SIG-M5 (cell line): ENCODE results near the gene NOX3.
A peak's percentile ranks its signal among the peaks of the same experiment; 100 is the strongest.

Experiments used
- DNase-seq: peaks from one replicate; lab custom pipeline; 2025; lab: John Stamatoyannopoulos, UW

Gene NOX3

DNA sequence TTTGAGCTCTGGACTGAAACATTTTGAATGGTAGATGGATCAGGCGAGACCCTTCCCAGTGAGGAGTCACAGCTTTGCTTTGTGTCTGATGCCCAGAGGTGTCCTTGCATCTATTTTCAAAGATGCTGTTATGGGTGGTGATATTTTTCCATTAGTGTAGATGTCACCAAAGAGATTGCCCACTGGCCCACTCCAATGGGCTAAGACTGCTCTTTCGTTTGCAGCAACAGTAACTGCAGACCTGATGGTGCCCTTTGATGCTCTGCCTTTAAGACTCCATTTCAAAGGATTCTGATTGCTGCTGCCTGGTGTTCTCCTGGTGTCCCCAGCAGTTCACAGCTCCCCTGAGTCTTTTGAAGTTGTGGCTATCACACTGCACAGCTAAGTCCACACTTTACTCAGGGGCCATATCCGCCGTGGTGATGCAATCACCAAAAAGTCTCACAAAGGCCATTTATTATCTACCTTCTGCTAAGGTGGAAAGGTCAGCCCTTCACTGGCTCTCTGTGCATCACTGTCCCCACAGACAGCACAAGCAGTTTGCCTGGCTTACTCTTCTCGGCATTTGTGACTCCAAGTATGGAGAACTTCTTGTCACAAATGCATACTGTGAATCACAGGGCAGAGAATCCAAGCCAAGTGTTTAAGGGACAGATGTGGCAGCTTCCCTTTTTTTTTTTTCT, 56.4 kb downstream of the NOX3 start:
- DNase-seq, result no peak

DNA sequence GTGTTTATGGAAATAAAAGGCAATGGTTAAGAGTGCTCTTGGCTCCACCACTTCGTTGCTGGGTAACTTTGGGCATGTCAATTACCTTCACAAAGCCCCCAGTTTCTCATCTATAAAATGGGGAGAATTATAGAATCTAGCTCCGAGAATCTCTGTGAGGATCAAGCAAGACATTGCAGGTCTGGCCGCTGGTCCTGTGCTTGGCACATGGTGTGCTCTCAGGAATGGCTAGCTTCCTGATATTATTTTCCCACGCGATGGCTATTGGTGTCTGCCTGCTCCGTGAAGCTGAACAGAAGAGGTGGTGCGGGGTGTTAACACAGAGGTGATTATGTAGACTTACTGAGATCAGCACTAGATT, 57.0 kb downstream of the NOX3 start:
- DNase-seq, result no peak

DNA sequence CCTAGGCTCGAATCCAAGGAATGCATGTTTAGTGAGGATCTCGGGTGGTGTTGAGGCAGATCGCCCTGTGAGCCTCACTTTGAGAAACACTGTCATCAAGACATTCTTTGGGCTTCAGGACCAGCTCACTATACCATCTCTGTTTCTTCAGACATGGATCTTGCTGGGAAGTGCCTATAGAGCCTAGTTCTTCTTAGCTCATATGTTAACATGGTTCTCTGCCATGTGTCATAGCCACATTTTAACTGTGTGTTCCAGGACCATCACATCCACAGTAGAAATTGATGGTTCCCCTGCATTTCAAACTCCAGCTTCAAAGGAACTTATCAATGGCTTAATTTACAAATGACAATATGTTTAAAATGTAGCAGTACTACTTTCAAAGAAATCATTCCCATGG, 57.4 kb downstream of the NOX3 start:
- DNase-seq, result no peak

DNA sequence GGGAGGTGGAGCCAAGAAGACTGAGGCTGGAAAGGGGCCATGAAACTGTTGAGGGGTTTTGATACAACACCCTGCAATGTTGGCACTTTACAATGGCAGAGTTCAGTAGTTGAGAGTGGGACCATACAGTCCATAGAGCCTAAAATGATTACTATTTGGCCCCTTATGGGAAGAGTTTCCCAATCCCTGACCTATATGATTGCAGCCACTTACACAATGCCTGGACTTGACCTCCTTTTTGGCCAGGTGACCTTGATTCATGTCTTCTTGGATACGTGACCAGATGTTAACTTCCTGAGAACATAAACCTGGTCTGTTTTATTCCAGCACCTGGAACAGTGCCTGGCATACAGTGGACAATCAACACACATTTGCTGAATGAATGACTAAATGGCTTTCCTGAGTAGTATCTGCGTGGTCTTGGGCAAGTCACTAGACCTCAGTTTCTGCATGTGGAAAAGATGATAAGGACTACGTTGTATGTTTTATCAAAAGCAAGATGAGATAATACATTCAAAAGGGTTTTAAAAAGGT, 58.4 kb downstream of the NOX3 start:
- DNase-seq, result no peak

DNA sequence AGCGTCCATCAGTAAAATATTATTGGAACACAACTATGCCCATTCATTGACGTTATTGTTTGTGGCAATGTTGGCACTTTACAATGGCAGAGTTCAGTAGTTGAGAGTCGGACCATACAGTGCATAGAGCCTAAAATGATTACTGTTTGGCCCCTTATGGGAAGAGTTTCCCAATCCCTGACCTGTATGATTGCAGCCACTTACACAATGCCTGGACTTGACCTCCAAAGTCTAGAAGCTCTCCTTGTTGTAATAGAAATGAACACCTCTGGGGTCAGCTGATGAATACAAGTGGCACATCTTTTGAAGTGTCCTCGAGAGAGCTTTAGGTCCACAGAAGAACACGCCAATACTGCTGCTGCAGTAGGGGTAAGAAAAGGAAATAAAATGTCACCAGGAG, 59.0 kb downstream of the NOX3 start:
- DNase-seq, result no peak

DNA sequence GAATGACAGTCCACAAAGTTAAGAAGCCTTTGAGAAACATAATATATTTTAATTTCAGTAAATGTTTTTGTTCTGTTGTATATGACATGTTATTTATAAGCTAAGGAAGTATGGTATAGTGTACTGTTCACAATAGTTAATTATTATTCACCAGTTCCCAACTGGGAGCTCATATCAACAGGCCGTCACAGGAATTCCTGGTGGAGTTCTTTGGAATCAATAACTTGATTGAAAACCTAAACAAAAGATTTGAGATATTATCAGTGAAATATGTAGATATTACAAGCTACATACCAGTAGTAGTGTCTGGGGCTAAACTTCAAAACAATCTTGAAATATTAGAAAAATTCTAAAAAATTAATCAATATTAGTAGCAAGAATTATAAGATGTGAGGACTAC, 60.3 kb downstream of the NOX3 start:
- DNase-seq, result no peak

DNA sequence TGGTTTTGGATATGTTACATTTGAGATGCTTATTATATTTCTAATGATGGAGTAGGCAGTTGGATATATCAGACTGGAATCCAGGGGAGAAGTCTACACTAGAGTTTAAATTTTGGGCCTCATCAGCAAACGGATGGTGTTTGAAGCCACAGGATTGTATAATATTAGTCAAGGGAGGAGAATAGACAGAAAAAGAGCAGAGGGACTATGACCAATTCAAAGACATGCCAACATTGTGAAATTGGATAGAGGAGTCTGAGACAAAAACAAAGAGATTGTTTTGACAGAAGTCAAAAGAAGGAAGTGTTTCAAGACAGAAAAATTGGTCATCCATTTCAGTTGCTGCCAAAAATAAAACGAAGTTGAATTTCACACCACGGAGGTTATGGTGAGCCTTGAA, 66.5 kb downstream of the NOX3 start:
- peak; percentile 37 for DNase-seq

DNA sequence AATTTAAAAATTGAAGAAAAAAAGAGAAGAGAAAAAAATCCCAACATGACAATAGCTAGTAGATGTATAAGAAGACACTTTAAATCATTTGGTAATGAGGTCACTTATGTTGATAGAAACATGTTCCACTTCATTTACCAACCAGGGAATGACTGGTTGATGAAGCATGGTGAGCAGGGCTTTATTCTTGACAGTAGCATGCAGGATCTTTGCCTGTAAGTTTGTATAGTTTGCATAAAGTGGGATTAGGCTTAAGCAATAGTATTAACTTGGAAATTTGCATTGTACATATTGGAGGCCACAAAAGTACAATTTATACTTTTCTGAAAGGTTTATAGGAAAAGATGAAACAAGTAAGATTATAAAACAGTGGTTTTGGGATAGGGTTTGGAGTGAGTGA, 67.0 kb downstream of the NOX3 start:
- no peak for DNase-seq

DNA sequence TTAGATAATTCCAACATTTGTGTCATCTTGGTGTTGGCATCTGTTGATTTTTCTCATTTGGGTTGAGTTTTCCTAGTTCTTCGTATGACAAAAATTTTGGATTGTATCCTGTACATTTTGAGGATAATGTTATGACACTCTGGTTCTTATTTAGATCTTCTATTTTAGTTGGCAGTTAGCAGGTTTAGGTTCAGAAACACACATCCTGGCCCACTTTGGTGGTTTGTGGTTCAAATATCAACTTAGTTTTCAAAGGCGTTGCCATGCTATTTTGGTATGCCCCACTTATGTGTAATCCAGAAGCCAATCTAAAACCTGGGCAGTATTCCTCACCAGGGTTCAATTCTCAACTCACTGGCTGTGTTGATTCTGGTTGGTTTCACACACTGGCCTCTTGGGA, 68.2 kb downstream of the NOX3 start:
- no peak for DNase-seq

DNA sequence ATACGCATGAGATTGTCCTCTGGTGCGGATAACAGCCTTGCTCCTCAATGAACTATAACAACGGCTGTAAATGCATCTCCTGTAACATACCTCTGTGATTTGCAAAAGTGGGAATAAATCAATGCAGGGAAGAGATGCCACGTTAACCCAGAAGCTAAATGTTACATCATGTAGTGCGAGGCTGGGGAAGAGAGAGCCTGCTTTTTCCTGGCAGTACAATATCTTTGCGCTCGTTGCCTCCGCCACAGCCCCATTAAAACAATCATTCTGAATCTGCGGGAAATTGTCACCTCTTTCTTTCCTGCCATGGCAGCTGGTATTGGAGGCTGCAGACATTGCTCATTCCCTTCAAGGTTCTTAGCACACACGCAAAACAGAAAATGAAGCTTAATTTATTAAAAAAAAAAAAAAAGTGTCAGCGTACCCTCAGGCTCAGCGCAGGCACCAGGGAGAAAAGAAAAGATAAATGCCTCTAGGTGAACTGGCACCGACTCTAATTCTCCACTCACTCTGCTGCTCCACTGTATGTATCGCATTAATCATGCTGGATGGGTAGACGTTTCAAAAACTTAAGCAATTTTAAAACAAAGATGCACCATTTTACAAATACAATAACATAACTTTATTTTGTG, 71.2 kb downstream of the NOX3 start:
- no peak for DNase-seq

DNA sequence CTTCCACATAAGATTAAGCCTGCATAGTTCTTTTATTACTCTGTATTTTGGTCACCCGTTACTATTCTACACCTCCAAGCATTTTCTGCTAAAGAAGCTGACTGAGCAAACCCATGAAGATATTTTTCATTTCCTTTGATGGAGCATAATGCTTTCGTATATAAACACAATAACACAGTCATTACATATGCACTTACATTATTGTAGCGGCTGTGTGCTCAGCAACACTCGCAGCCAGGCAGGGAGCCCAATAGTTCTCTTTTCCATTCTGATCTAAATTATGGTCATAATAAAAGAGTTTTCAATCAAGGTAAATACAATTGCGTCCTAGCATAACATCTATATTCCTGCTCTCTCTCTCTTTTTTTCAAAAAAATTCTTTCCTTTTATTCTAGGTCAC, 71.7 kb downstream of the NOX3 start:
- DNase-seq, result no peak

DNA sequence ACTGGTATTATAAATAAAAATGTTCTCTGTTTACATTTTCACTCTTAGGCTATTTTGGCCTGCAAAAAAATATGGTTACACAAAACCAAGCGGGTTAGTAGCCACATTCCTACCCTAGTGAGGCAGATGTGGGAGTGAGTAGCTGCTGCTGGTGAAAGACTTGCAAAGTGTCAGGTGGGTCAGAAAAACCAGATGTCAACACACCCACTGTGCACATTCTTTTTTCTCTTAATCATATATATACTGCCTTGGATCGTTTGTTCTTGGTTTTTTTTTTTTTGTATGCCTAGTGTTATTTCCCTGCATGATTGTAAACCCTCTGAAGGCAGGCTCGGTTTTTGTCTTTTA, 73.3 kb downstream of the NOX3 start:
- no peak for DNase-seq

DNA sequence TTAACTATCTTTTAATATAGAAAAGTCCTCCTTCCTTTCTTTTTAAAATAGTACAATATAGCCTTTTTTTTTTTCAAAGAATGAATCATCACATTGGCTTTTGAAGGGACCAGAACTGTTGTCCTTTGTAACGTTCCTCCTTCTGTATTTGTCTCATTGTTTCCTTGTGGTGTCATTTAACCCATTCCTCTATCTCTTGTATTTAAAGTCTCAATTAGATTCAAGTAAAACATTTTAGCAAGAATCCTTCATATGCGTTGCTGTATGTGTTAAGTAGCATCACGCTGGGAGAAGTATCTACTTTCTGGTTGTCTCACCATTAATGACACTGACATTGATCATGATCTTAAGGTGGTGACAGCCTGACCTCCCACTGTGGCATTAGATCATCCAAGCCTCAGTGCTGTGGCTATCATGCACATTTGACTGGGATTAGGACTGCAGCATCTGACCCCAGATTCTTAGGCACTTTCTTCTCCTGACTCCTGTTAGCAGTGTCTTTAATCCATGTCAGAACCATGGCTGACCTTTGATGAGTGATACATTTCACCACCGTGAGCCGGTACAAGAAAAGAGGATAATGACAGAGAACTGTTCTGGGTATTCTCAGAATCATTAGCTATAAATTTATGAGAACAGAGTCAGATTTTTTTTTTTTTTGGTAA, 73.8 kb downstream of the NOX3 start:
- no peak for DNase-seq

DNA sequence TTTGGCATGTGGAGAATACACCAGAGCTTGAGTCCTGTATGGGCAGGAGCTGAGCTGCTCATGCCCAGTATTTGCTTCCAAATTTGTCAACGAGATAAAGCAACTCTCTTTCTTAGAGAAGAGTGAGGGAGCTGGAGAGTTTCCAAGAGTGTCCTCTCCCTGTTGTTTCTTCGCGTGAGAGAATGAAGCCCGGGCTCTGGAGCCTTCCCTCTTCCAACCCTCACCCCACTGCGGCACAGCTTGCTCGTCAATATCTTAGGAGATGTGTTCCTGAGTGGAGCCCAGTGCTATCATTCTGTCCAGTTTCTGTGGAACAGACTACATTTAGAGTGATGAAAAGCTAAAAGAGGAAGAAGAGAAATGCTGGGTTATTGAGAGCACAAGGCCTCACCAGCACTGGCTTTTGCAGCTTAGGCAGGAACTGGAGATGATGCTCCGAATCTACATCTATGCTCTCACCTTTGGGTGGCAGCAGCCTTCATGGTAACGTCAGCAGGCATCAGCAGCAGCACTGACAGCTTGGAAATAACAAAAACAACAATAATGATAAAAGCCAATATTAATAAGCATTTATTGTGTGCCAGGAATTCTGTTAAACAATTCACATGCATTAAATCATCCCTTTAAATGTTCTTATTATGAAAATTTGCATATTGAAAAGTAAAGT, 74.8 kb downstream of the NOX3 start:
- DNase-seq, result no peak

DNA sequence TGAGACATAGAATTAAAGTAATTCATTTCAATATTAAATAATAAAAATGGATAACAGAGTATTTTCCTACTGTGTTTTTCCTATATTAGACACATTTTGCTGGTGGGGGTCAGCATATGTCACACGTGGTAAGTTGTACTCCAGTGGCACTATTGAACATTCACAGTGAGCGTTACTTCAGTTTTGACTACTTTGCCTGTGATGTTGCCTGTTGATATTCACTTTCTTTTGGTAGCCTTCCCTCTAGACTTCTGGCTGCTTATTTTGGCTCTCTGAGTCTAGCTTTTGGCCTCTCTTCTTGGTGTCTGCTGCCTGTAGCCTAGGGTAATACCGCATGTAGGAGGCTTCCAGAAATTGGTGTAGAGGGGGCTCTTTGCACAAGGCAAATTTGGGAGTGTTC, 76.9 kb downstream of the NOX3 start:
- no peak for DNase-seq

DNA sequence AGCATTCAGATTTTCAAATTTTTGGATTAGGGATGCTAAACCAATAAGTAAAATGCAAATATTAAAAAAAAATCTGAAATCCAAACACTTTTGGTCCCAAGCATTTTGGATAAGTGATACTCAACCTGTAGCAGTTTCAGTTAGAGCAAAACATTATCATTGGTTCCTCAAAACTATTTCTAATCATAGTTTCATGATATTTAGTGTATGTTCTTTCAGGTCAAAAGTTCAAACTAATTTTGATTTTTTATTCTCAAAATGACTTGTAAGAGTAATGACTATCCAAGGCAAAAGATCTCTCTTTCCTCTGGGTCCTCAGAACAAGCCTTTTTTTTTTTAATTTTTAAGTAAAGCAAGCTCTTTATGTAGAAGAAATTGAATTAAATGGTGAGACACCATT, 77.4 kb downstream of the NOX3 start:
- DNase-seq, result no peak

DNA sequence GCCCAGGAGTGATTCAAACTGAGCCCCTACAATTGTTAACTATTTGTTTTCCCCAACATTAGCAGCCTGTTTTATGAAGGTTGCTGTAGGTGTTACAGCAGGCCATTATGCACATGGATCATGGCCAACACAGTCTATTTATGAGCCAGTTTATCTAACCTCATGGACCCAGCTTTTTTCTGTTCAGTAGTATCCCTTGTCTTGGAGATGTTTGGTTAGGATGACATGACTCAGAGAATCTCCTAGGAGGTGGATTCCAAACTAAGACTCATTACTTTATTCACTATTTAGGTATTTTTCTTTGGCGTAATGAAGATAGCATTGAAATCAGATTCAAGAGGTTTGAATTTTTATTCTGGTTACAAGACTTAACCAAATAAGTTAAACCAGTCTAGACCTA, 78.6 kb downstream of the NOX3 start:
- no peak for DNase-seq

DNA sequence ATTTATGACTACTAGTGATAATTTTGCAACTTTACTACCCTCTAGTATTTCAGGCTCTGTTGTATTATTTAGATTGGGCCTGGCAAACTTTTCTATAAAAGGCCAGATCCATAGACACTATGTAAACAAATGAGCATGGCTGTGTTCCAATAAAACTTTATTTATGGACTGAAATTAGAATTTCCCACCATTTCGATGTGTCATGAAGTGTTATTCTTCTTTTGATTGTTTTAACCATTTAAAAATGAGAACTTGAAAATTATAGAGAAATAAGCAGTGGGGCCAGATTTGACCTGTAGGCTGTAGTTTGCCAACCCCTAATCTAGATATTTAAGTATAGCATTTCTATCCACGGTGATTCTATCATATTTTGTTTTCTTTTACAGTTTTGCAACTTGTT, 79.8 kb downstream of the NOX3 start:
- no peak for DNase-seq

DNA sequence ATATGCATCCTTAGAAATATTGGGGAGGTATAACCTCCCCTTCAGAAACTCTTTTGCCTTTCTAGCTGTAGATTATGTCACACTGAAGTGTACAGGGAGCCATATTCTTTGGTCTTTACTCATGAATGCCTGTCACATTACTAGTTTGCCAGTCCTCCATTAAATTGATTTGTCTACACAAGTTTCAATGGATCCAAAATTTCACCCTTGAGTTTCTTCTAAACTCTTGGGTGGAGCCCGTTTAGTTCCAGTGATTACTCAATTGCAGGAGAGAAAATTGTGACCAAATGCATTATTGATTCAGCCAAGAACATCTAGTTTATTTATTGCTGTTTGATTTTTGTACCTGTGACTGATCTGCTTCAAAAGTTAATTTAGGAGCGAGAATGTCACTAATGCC, 81.0 kb downstream of the NOX3 start:
- no peak for DNase-seq

DNA sequence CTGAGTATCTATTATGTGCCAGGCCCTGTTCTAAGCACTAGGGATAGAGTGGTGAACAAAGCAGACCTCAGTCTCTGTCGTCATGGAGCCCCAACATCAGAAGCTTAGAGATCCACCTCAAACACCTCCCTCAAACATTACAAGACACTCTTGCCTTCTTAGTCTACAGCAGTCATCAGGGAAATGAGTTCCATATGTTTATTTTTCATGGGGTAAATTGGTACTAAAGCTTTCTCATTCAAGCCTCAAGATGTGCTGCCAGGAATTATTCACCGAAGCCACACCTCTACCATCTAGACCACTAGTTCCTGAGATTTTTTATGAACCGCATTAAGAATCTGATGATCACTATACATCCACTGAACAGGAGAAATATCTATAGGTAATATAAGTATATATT, 82.4 kb downstream of the NOX3 start:
- DNase-seq, result no peak

DNA sequence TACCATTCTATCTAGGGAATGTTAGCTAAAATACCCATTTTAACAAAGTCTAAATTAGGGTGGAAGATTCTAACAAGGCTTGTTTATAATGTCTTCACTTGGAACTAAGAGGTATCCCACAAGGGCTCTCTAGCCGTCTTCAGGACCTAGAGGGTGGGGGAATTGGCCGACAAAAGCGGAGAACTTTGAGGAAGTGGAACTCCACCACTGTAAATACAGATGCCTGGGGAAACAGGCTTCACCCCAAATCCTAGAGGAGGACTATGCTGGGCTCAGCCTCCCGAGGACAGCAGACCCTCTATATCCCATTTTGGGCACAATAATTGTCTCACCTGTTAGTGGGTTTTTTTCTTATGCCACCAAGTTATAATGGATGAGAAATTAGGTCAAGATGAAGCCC, 83.4 kb downstream of the NOX3 start:
- no peak for DNase-seq

DNA sequence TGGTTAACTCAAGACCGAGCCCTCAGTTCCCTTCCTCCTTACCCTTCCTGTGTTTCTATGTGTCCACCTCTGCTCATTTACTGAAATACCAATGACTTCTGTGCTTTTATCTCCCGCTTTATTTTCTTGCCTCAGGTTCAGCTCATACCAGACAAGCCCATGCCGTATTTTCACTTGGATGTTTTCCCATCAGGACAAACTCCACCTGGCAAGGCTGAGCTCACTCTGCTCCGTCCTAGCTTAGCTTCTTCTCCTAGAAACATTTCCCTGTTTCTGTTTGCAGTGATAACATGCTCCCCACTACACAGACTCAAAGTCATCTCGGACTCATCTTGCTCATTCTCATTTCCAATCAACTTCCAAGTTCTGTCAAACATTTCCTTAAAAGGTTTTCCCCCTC, 84.4 kb downstream of the NOX3 start:
- DNase-seq, result no peak

DNA sequence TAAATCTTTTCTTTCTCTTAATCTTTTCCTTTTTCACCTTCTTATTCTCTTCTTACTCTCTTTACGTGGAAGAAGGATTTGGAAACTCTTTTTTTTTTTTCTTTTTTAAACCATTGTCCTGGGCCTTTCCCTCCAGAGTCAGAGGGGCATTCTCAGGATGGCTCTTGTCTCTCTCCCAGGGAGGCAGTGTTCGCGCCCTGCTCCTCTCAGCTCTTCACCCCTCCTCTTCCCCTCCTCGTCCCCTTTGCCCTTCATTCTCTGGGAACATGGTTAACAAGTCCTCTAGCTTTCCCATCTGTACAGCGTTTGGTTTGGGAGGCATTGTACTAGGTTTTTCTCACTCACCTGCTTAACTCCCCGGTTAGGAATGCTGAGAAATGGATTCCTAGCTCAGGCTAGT, 89.3 kb downstream of the NOX3 start:
- no peak for DNase-seq
